WTC11 (cell line): ENCODE measurements around the gene ZNF423.

Source experiments
- AR ChIP-seq: fragments of 250-450 bp; sonication (Bioruptor Pico); IDR thresholded peaks from 2 replicates; pipeline ENCODE4 v1.9.0; 2021; ENCODE audit warnings: mild to moderate bottlenecking
- CTCF ChIP-seq: fragments of 200-600 bp; IDR thresholded peaks from 2 replicates; pipeline ENCODE4 v1.8.0; 2022; ENCODE audit warnings: antibody characterized with exemption
- ELF4 ChIP-seq: sonication (generic); formaldehyde crosslinking; IDR thresholded peaks from 2 replicates; pipeline ENCODE4 v1.8.1; 2022; ENCODE audit warnings: low read depth, mild to moderate bottlenecking, moderate library complexity, missing genetic modification reagents
- FOXJ3 ChIP-seq: sonication (generic); formaldehyde crosslinking; IDR thresholded peaks from 2 replicates; pipeline ENCODE4 v1.9.0; 2021; ENCODE audit warnings: missing genetic modification reagents, mild to moderate bottlenecking, borderline replicate concordance
- IRF2 ChIP-seq: sonication (generic); formaldehyde crosslinking; IDR thresholded peaks from 2 replicates; pipeline ENCODE4 v1.8.0; 2022; ENCODE audit warnings: low read depth, missing genetic modification reagents, borderline replicate concordance
- JUN ChIP-seq: sonication (generic); formaldehyde crosslinking; IDR thresholded peaks from 2 replicates; pipeline ENCODE4 v1.8.0; 2023; ENCODE audit warnings: mild to moderate bottlenecking, missing genetic modification reagents
- MLX ChIP-seq: sonication (generic); formaldehyde crosslinking; IDR thresholded peaks from 2 replicates; pipeline ENCODE4 v1.8.1; 2023; ENCODE audit warnings: mild to moderate bottlenecking, missing genetic modification reagents, moderate library complexity
- PRDM15 ChIP-seq: sonication (generic); formaldehyde crosslinking; IDR thresholded peaks from 2 replicates; pipeline ENCODE4 v1.8.0; 2022; ENCODE audit warnings: missing genetic modification reagents
- PREB ChIP-seq: sonication (generic); formaldehyde crosslinking; IDR thresholded peaks from 2 replicates; pipeline ENCODE4 v1.8.1; 2022; ENCODE audit warnings: mild to moderate bottlenecking, missing genetic modification reagents, moderate library complexity, borderline replicate concordance
- SP1 ChIP-seq: sonication (generic); formaldehyde crosslinking; conservative IDR thresholded peaks from 2 replicates; pipeline ENCODE4 v1.8.1; 2022; ENCODE audit warnings: missing genetic modification reagents
- TEAD4 ChIP-seq: sonication (generic); formaldehyde crosslinking; IDR thresholded peaks from 2 replicates; pipeline ENCODE4 v1.8.0; 2022; ENCODE audit warnings: mild to moderate bottlenecking, missing genetic modification reagents

GRCh38 chr16:49874613-49875237 is 18.8 kb upstream of the ZNF423 start:
- TF ChIP-seq AR (CRISPR knock-in tag) (no peak), IRF2 (CRISPR knock-in tag) (no peak), CTCF (no peak), JUN (CRISPR knock-in tag) (no peak), MLX (CRISPR knock-in tag) (no peak), PREB (CRISPR knock-in tag) (no peak), PRDM15 (CRISPR knock-in tag) (no peak), ELF4 (CRISPR knock-in tag) (no peak), SP1 (CRISPR knock-in tag) (no peak), FOXJ3 (CRISPR knock-in tag) (no peak), TEAD4 (CRISPR knock-in tag) (no peak)
